ENCODE data around the gene CRABP1. TPM values are rescaled to one million over a fixed set of nuclear protein-coding genes. Genes with fewer than 3 reads are reported as not detected.

Gene CRABP1
- total RNA-seq, 1 donor from 2014 or later = not detected

- no peak overlapping the region for H3K27ac ChIP-seq
- TF ChIP-seq, protein P1, sequence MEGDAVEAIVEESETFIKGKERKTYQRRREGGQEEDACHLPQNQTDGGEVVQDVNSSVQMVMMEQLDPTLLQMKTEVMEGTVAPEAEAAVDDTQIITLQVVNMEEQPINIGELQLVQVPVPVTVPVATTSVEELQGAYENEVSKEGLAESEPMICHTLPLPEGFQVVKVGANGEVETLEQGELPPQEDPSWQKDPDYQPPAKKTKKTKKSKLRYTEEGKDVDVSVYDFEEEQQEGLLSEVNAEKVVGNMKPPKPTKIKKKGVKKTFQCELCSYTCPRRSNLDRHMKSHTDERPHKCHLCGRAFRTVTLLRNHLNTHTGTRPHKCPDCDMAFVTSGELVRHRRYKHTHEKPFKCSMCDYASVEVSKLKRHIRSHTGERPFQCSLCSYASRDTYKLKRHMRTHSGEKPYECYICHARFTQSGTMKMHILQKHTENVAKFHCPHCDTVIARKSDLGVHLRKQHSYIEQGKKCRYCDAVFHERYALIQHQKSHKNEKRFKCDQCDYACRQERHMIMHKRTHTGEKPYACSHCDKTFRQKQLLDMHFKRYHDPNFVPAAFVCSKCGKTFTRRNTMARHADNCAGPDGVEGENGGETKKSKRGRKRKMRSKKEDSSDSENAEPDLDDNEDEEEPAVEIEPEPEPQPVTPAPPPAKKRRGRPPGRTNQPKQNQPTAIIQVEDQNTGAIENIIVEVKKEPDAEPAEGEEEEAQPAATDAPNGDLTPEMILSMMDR (IDR thresholded peaks at IDR 0.05) = no peak
- intact Hi-C loops (cut with DNase I) = no loop called here
- H3K9me3 ChIP-seq = no peaks in the 10 kb centered on the region
- no peak overlapping the region for H3K4me3 ChIP-seq
- H3K36me3 ChIP-seq = no peaks in the 10 kb centered on the region
- DNase-seq (ENCODE audit: low spot score in 2 of 2) = no peak
- H3K27me3 ChIP-seq = peaks cover 11% of the 10 kb centered on the region
- H3K4me1 ChIP-seq = no peaks in the 10 kb centered on the region
Observed at GRCh38 chr15:78342021-78342420, 1.9 kb downstream of the CRABP1 start.

- Histone ChIP-seq H3K4me3 (no peak overlapping the region), H3K27me3 (peaks cover 11% of the 10 kb centered on the region), H3K9me3 (no peaks in the 10 kb centered on the region), H3K36me3 (no peaks in the 10 kb centered on the region), H3K4me1 (no peaks in the 10 kb centered on the region), H3K27ac (no peak overlapping the region)
- TF ChIP-seq, protein P1 (IDR thresholded peaks at IDR 0.05) = no peak
- intact Hi-C loops (cut with DNase I) = no loop called here
- DNase-seq (ENCODE audit: low spot score in 2 of 2) = no peak
Observed at GRCh38 chr15:78343276-78344060, 3.3 kb downstream of the CRABP1 start.

- H3K27me3 ChIP-seq = peaks cover 2% of the 10 kb centered on the region
- TF ChIP-seq, protein P1 (IDR thresholded peaks at IDR 0.05) = no peak
- DNase-seq (ENCODE audit: low spot score in 2 of 2) = no peak
- no peaks in the 10 kb centered on the region for H3K36me3 ChIP-seq
- H3K27ac ChIP-seq = no peak overlapping the region
- H3K9me3 ChIP-seq = no peaks in the 10 kb centered on the region
- H3K4me3 ChIP-seq = no peak overlapping the region
- intact Hi-C loops (cut with DNase I) = no loop called here
- no peaks in the 10 kb centered on the region for H3K4me1 ChIP-seq
Observed at GRCh38 chr15:78345396-78346125, 5.4 kb downstream of the CRABP1 start.

DNA sequence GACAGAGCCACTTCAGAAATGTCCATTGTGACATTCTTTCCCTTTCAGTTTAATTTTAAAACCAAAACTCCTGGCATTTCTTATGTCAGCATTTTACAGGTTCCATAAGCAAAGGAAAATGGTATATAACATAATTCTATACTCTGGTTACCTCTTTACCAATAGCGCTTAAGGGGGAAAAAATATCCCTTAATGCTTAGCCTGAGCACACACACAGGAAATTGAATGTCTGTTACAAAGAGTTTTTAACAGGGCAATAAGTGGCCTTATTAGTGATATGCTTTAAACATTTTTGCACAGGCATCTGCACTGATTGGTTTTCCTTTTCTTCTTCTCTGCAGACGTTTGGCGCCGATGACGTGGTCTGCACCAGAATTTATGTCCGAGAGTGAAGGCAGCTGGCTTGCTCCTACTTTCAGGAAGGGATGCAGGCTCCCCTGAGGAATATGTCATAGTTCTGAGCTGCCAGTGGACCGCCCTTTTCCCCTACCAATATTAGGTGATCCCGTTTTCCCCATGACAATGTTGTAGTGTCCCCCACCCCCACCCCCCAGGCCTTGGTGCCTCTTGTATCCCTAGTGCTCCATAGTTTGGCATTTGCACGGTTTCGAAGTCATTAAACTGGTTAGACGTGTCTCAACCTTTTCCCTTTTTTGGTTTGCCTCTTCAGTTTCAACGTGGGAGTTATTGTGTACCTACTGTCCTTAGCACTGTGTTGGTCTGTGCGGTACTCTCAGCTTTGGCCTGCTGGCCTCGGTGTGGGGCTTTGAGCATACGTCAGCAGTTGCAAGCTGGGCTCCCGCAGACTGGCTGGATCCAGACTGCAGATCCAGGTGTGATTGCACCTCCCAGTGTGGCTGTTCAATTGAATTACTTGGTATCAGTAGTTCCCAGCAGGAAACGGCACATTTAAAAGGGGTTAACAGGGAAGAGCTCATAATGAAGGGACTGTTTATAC is 7.7 kb downstream of the CRABP1 start:
- Histone ChIP-seq H3K27ac (no peak overlapping the region), H3K4me3 (no peak overlapping the region), H3K9me3 (no peaks in the 10 kb centered on the region), H3K4me1 (no peaks in the 10 kb centered on the region), H3K36me3 (no peaks in the 10 kb centered on the region), H3K27me3 (no peaks in the 10 kb centered on the region)
- no peak for DNase-seq (ENCODE audit: low spot score in 2 of 2)
- intact Hi-C loops (cut with DNase I) = no loop called here
- TF ChIP-seq, protein P1 (IDR thresholded peaks at IDR 0.05) = no peak

- Histone ChIP-seq H3K27ac (no peak overlapping the region), H3K9me3 (no peaks in the 10 kb centered on the region), H3K4me1 (no peaks in the 10 kb centered on the region), H3K27me3 (no peaks in the 10 kb centered on the region), H3K36me3 (no peaks in the 10 kb centered on the region), H3K4me3 (no peak overlapping the region)
- TF ChIP-seq, protein P1 (IDR thresholded peaks at IDR 0.05) = no peak
- DNase-seq (ENCODE audit: low spot score in 2 of 2) = no peak
- intact Hi-C loops (cut with DNase I) = no loop called here
Observed at GRCh38 chr15:78350058-78350457, 9.9 kb downstream of the CRABP1 start.
